HG03039 (cell line): ENCODE measurements around the gene SCN5A.
A peak's percentile ranks its signal among the peaks of the same experiment; 100 is the strongest.

Experiments used
- ATAC-seq: cut with Tn5 transposase; IDR thresholded peaks from one replicate; pipeline ENCODE4 v1.9.1; 2021; ENCODE audit warnings: mild to moderate bottlenecking, moderate library complexity; ENCODE audit not compliant: unreplicated experiment

Gene SCN5A

DNA sequence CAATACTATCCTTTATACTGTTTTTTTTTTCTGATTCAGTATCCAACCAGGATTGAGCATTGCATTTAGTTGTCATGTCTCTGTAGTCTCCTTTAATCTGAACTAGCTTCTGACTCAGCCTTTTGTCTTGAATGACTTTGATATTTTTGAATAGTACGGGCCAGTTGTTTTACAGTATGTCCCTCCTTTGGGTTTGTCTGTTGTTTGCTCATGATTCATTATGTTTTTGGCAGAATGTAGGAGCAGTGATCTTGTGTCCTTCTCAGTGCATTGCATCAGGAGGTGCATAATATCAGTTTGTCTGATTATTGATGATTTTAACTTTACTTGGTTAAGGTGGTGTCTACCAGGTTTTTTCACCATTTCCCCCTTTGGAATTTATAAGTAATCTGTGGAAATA lies 132.8 kb downstream of the SCN5A start:
- no peak for ATAC-seq

GRCh38 chr3:38515367-38515766 lies 134.1 kb downstream of the SCN5A start:
- no peak for ATAC-seq

GRCh38 chr3:38511546-38511945 lies 137.9 kb downstream of the SCN5A start:
- no peak for ATAC-seq

DNA sequence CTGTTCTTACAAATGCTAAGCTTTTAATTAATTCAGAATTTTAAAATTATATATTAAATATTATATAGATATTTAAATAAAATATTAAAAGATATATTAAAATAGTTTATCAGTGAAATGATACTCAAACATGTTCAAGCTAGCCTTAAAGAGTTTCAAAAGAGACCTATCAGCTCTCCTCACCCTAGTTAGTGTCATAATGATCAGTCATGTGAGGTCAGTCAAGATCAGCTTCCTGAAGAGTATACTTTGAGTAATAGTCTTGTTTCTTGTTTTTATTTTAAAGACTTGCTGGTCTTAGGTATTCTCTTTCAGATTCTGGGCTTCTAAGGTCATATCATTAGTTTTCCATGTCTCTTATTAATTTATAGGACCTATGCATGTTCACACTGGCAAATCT lies 138.9 kb downstream of the SCN5A start:
- ATAC-seq, result no peak

GRCh38 chr3:38509732-38510131 lies 139.8 kb downstream of the SCN5A start:
- no peak for ATAC-seq

GRCh38 chr3:38507120-38507519 lies 142.4 kb downstream of the SCN5A start:
- peak; percentile 90 for ATAC-seq

- no peak for ATAC-seq
Observed at GRCh38 chr3:38500688-38501417, 148.6 kb downstream of the SCN5A start.
